ENCODE results near the gene GNB5.

GNB5 gene

DNA sequence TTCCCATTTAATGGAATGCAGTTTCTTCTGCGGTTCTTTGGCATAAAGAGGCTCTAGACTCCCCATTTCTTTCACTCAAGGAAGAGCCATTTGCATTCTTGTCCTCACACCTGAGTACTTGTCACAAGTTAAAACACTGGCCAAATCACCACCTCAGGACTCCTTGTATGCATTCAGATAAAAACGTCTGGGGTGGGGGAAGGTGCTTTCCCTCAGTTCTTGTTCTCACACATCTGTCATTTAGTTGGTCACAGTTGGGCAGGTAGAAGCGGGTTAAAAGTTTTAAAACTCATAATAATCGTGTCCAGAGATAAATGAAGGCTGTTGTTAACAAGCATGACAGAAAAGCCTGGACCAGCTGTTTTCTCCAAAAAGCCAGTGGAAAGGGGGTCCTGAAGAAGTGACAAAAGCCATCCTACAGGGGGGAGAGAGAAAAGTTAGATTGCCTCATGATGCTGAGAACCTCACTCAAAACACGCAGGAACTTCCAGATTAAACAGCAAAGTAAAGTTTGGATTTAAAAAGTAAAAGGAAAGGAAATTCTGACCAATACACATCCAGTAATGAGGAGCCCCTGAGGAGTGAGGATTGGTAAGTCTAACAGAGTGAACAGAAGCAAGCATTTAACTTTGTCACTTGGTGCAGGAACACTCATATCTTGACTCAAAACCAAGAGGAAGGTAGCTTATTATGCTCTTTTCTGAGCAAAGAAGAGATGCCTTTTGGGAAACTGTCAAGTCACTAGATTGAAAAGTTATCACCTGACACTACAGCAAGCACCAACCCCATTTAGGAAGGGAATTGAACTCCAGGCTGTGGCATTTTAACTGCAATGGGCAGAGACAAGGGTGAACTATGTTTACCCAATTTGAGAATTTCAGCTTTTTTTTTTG is 81.4 kb downstream of the GNB5 start:
- TF ChIP-seq, protein P1, sequence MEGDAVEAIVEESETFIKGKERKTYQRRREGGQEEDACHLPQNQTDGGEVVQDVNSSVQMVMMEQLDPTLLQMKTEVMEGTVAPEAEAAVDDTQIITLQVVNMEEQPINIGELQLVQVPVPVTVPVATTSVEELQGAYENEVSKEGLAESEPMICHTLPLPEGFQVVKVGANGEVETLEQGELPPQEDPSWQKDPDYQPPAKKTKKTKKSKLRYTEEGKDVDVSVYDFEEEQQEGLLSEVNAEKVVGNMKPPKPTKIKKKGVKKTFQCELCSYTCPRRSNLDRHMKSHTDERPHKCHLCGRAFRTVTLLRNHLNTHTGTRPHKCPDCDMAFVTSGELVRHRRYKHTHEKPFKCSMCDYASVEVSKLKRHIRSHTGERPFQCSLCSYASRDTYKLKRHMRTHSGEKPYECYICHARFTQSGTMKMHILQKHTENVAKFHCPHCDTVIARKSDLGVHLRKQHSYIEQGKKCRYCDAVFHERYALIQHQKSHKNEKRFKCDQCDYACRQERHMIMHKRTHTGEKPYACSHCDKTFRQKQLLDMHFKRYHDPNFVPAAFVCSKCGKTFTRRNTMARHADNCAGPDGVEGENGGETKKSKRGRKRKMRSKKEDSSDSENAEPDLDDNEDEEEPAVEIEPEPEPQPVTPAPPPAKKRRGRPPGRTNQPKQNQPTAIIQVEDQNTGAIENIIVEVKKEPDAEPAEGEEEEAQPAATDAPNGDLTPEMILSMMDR (IDR thresholded peaks at IDR 0.05; ENCODE audit: low read depth, low read length), result no peak
- no peak for DNase-seq (ENCODE audit: low read depth in 2 of 2)
- no peak overlapping the region for H3K4me3 ChIP-seq (replicated peaks in 1 of 2; ENCODE audit: low read depth in 2 of 2, low read length in 2 of 2)

DNA sequence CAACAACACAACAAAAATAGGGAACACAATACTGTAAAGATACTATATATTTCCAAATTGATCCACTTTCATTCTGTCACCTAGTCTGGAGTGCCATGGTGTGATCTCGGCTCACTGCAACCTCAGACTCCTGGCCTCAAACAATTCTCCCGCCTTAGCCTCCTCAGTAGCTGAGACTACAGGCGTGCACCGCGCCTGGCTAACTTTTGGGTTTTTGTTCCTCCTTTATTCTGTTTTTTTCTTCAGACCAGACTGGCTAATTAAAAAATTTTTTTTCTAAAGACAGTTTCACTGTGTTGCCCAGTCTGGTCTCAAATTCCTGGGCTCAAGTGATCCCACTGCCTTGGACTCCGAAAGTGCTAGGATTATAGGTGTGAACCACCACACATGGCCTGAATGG is 84.0 kb downstream of the GNB5 start:
- H3K4me3 ChIP-seq (replicated peaks in 1 of 2; ENCODE audit: low read depth in 2 of 2, low read length in 2 of 2), result no peak overlapping the region
- TF ChIP-seq, protein P1 (IDR thresholded peaks at IDR 0.05; ENCODE audit: low read depth, low read length), result no peak
- no peak for DNase-seq (ENCODE audit: low read depth in 2 of 2)

DNA sequence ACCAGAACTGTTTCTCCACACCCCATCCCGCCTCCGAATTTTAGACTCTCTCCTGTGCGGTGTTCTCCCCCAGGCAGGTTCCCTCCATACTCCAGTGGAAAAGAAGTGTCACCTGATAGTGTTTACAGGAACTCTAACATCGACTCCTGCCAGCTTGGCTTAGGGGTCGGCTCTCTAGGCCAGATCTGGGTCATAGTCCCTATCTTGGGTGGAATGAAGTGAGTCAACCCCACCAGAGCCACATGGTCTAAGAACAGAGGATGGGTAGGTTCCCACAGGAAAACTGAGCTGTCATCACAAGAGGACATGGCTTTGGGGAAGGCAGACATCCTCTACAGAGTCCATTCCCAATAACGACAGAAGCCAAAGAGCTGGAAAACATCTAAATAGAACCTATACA is 84.6 kb downstream of the GNB5 start:
- DNase-seq (ENCODE audit: low read depth in 2 of 2), result no peak
- no peak overlapping the region for H3K4me3 ChIP-seq (replicated peaks in 1 of 2; ENCODE audit: low read depth in 2 of 2, low read length in 2 of 2)
- TF ChIP-seq, protein P1 (IDR thresholded peaks at IDR 0.05; ENCODE audit: low read depth, low read length), result no peak

DNA sequence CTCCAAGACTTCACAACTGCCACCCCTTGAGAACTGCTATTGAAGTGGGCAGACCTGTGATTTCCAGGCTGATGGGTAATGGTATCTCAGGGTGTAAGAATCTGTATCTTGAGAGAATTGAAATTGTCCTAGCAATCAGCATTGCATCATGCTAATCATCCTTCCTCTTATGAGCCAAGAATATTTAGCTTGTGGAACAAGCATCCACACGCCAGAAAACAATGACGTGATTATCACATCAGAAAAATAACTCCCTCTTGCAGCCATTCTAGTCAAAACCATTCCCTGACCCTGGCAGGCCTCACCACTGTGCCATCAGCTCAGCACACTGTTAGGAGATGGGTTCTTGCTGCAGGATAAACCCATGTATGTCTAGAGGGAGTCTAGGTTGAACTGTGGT is 85.3 kb downstream of the GNB5 start:
- H3K4me3 ChIP-seq (replicated peaks in 1 of 2; ENCODE audit: low read depth in 2 of 2, low read length in 2 of 2), result no peak overlapping the region
- no peak for DNase-seq (ENCODE audit: low read depth in 2 of 2)
- TF ChIP-seq, protein P1 (IDR thresholded peaks at IDR 0.05; ENCODE audit: low read depth, low read length), result no peak

DNA sequence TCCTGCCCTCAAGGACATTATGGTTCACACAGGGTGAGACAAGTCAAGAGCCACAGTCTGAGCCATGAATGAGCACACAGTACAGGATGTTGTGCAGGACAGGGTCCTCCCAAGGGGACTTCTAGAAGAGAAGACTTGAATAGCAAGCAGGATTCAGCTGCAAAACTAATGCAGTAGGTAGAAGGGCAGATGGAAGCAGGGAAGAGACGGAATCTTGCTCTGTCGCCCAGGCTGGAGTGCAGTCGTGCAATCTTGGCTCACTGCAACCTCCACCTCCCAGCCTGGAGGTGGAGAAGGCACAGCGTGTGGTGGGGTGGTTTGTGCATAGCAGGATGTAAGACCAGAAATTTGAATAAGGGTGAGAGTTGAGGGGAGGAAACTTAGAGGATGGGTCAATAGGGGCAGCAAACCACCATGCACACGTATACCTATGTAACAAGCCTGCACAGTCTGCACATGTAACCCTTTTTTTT is 86.6 kb downstream of the GNB5 start:
- H3K4me3 ChIP-seq (replicated peaks in 1 of 2; ENCODE audit: low read depth in 2 of 2, low read length in 2 of 2), result no peak overlapping the region
- TF ChIP-seq, protein P1 (IDR thresholded peaks at IDR 0.05; ENCODE audit: low read depth, low read length), result no peak

DNA sequence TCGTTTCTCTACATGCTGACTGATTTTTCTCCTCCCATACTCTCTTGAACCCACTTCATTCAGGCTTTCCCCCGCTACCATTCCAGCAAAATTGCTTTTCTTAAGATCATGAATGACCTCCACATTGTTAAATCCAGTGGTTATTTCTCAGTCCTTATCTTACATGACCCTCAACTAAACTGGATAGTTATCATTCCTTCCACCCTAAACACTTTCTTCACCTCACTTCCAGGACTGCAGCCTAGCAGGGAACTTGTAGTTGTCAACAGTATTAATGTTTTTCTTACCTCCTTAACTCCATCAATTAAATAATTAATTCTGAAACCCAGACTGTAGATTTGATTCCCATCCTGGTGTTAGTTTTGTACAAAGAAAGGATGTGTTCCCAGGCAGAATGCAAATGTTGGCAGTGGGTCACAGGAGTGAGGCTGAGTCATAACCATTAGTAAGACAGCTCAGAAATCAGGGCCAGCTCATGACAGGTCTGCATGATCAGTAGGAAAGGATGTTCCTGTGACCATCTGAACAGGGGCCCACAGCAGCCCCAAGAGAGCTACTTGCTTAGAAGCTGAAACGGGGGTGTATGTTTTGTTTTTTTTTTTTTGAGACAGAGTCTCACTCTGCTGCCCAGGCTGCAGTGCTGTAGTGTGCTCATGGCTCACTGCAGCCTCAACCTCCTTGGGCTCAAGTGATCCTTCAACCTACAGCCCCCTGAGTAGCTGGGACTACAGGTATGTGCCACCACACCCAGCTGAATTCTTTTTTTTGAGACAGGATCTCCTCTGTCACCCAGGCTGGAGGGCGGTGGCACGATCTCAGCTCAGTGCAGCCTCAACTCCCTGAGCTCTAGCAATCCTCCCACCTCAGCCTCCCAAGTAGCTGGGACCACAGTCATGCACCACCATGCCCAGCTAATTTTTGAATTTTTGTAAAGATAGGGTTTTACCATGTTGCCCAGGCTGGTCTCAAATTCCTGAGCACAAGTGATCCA is 87.7 kb downstream of the GNB5 start:
- DNase-seq (ENCODE audit: low read depth in 2 of 2), result peak; percentile 93 to 96
- TF ChIP-seq, protein P1 (IDR thresholded peaks at IDR 0.05; ENCODE audit: low read depth, low read length), result no peak
- H3K4me3 ChIP-seq (replicated peaks in 1 of 2; ENCODE audit: low read depth in 2 of 2, low read length in 2 of 2), result no peak overlapping the region

More for the DNA sequence above, 86.6 kb downstream of the GNB5 start:
- DNase-seq (ENCODE audit: low read depth in 2 of 2), result no peak
